ENCODE measurements around the gene COMMD3. TPM values are rescaled to one million over a fixed set of nuclear protein-coding genes. Genes with fewer than 3 reads are reported as not detected.

The COMMD3 gene
- total and polyA plus RNA-seq, 9 of the 15 experiments (the other 6 are each of a cell fraction or from before 2014, with no cell fraction given) = 50.7 to 217 (median 80.1) TPM

GRCh38 chr10:22316286-22317075, at the start of gene COMMD3 (continued):
- TF ChIP-seq REST (IDR thresholded peaks at IDR 0.05; ENCODE audit: borderline replicate concordance) = peak; percentile 73
- 0 out of 2 replicates have a peak, but pooled peaks have one; percentile 61 for TF ChIP-seq REST (CRISPR knock-in tag; IDR thresholded peaks at IDR 0.05; ENCODE audit: low read depth)
- TF ChIP-seq TEAD1 (CRISPR knock-in tag; IDR thresholded peaks at IDR 0.05) = peak in 1 of 2 experiments; percentile 80; a peak in 1 of 4 replicates
- no peak for TF ChIP-seq TRIM28 (IDR thresholded peaks at IDR 0.05)
- peak; percentile 69; the same call in 1 of the 2 replicates for TF ChIP-seq CC2D1A (IDR thresholded peaks at IDR 0.05)
- no peak for TF ChIP-seq ZFP1 (CRISPR knock-in tag; IDR thresholded peaks at IDR 0.05)
- TF ChIP-seq ZNF609 (CRISPR knock-in tag; IDR thresholded peaks at IDR 0.05; ENCODE audit: borderline replicate concordance) = no peak
- TF ChIP-seq PTTG1 (tag; IDR thresholded peaks at IDR 0.05; ENCODE audit: low read depth) = no peak
- TF ChIP-seq ZNF584 (CRISPR knock-in tag; IDR thresholded peaks at IDR 0.05; ENCODE audit: low read depth) = no peak
- no peak for TF ChIP-seq ZNF282 (CRISPR knock-in tag; IDR thresholded peaks at IDR 0.05)
- peak; percentile 81 for TF ChIP-seq SPI1 (IDR thresholded peaks at IDR 0.05; ENCODE audit: borderline replicate concordance, low read depth, low read length)
- TF ChIP-seq PML (IDR thresholded peaks at IDR 0.05; ENCODE audit: low read length) = 0 out of 2 replicates have a peak, but pooled peaks have one; percentile 56
- no peak for TF ChIP-seq CBX5 (IDR thresholded peaks at IDR 0.05; ENCODE audit: borderline replicate concordance, low read depth)
- no peak for TF ChIP-seq NR1H2 (CRISPR knock-in tag; IDR thresholded peaks at IDR 0.05)
- TF ChIP-seq ZNF174 (CRISPR knock-in tag; IDR thresholded peaks at IDR 0.05) = no peak

All from K562 (cell line).